Neural cell (in vitro differentiated cells): Measurements from ENCODE around the gene GNG14. TPM values are rescaled to one million over a fixed set of nuclear protein-coding genes. Genes with fewer than 3 reads are reported as not detected.
A peak's percentile ranks its signal among the peaks of the same experiment; 100 is the strongest.

Experiments used
- H2AFZ ChIP-seq: fragments of 200-600, 300-800 bp; sonication (generic), shearing (Covaris generic); 2 replicates; pipeline ENCODE4 v1.6.0; 2014; ENCODE audit warnings: low read depth, mild to moderate bottlenecking, antibody characterized with exemption, low read length, moderate library complexity
- H3F3A ChIP-seq: fragments of 200-600 bp; shearing (Covaris generic); 2 replicates; pipeline ENCODE4 v1.6.1; 2016; ENCODE audit warnings: mild to moderate bottlenecking, moderate library complexity, mixed read lengths, antibody characterized with exemption, low read length; ENCODE audit not compliant: insufficient read depth, poor library complexity, severe bottlenecking
- H3K27ac ChIP-seq: fragments of 200-600, 300-800 bp; sonication (generic), shearing (Covaris generic); 2 replicates; pipeline ENCODE4 v1.5.1; 2014; ENCODE audit warnings: mild to moderate bottlenecking, low read length, moderate library complexity
- H3K27me3 ChIP-seq: fragments of 300-800, 200-600 bp; sonication (generic), shearing (Covaris generic); 2 replicates; pipeline ENCODE4 v1.6.0; 2014; ENCODE audit warnings: mild to moderate bottlenecking, low read depth, low read length, moderate library complexity; ENCODE audit not compliant: insufficient read depth
- H3K36me3 ChIP-seq: fragments of 300-800, 200-600 bp; sonication (generic), shearing (Covaris generic); 2 replicates; pipeline ENCODE4 v1.5.1; 2014; ENCODE audit warnings: mild to moderate bottlenecking, antibody characterized with exemption, low read length, moderate library complexity; ENCODE audit not compliant: insufficient read depth
- H3K4me2 ChIP-seq: fragments of 300-800, 200-600 bp; sonication (generic), shearing (Covaris generic); 2 replicates; pipeline ENCODE4 v1.6.0; 2014; ENCODE audit warnings: mild to moderate bottlenecking, low read length
- H3K4me3 ChIP-seq: fragments of 300-800, 200-600 bp; sonication (generic), shearing (Covaris generic); 2 replicates; pipeline ENCODE4 v1.5.1; 2014; ENCODE audit warnings: mild to moderate bottlenecking, low read length, moderate library complexity
- H3K79me2 ChIP-seq: fragments of 200-600 bp; shearing (Covaris generic); replicated peaks from 2 replicates; pipeline ENCODE4 v1.6.0; 2014; ENCODE audit warnings: mild to moderate bottlenecking, low read length, moderate library complexity; ENCODE audit not compliant: insufficient read depth
- H3K9ac ChIP-seq: fragments of 300-800, 200-600 bp; sonication (generic), shearing (Covaris generic); 2 replicates; pipeline ENCODE4 v1.6.1; 2016; ENCODE audit warnings: mild to moderate bottlenecking, low read length, mixed read lengths
- H3K9me2 ChIP-seq: fragments of 200-600 bp; shearing (Covaris generic); 2 replicates; pipeline ENCODE4 v1.6.1; 2016; ENCODE audit warnings: mild to moderate bottlenecking, low read length, mixed read lengths; ENCODE audit not compliant: insufficient read depth
- H3K9me3 ChIP-seq: fragments of 200-600, 300-800 bp; sonication (generic), shearing (Covaris generic); 2 replicates; pipeline ENCODE4 v1.6.1; 2016; ENCODE audit warnings: mild to moderate bottlenecking, mixed run types, low read length, moderate library complexity, mixed read lengths
- H4K20me1 ChIP-seq: fragments of 200-600 bp; shearing (Covaris generic); 2 replicates; pipeline ENCODE4 v1.6.1; 2016; ENCODE audit warnings: mild to moderate bottlenecking, mixed run types; ENCODE audit not compliant: insufficient read depth
- CTCF ChIP-seq: fragments of 450-650 bp; IDR thresholded peaks from 2 replicates; pipeline ENCODE4 v1.5.1; 2014; ENCODE audit warnings: antibody characterized with exemption, mild to moderate bottlenecking, moderate library complexity; ENCODE audit not compliant: poor library complexity, severe bottlenecking
- EP300 ChIP-seq: fragments of 450-650 bp; conservative IDR thresholded peaks from 2 replicates; pipeline ENCODE4 v1.6.1; 2014; ENCODE audit warnings: antibody characterized with exemption, mild to moderate bottlenecking, moderate library complexity; ENCODE audit not compliant: poor library complexity, severe bottlenecking
- EZH2 ChIP-seq: fragments of 200-600, 300-800 bp; shearing (Covaris generic), sonication (generic); IDR thresholded peaks from 2 replicates; pipeline ENCODE4 v1.6.1; 2014; ENCODE audit warnings: antibody characterized with exemption, low read length, borderline replicate concordance, mild to moderate bottlenecking; ENCODE audit not compliant: insufficient read depth, poor library complexity, severe bottlenecking
- MXI1 ChIP-seq: fragments of 450-650 bp; conservative IDR thresholded peaks from 2 replicates; pipeline ENCODE4 v1.6.1; 2014; ENCODE audit warnings: antibody characterized with exemption, mild to moderate bottlenecking; ENCODE audit not compliant: poor library complexity, severe bottlenecking
- POLR2AphosphoS5 ChIP-seq: IDR thresholded peaks from 2 replicates; pipeline ENCODE4 v1.6.1; 2012
- RAD21 ChIP-seq: fragments of 450-650 bp; conservative IDR thresholded peaks from 2 replicates; pipeline ENCODE4 v1.6.1; 2014; ENCODE audit warnings: antibody characterized with exemption, mild to moderate bottlenecking, moderate library complexity
- REST ChIP-seq: IDR thresholded peaks from 2 replicates; pipeline ENCODE4 v1.6.1; 2012; ENCODE audit warnings: borderline replicate concordance
- TAF1 ChIP-seq: IDR thresholded peaks from 2 replicates; pipeline ENCODE4 v1.6.1; 2012; ENCODE audit warnings: low read depth
- polyA plus RNA-seq: library from polyadenylated mRNA; depleted of rRNA; stranded (reverse); fragments of >200 nt; gene quantifications from 2 replicates; pipeline ENCODE4 v1.2.3, GENCODE V29; 2014

Gene GNG14
- polyA plus RNA-seq, 1 donor from 2014 or later = not detected

- Histone ChIP-seq H3K27me3 (no peaks in the 10 kb centered on the region), H3K9ac (peak overlapping the region; percentile 87), H4K20me1 (no peaks in the 10 kb centered on the region), H3K9me3 (no peaks in the 10 kb centered on the region), H3K9me2 (no peaks in the 10 kb centered on the region), H3K79me2 (peaks cover 27% of the 10 kb centered on the region), H3K36me3 (no peaks in the 10 kb centered on the region), H3K27ac (peak overlapping the region; percentile 87), H3K4me2 (peak overlapping the region; percentile 96), H3K4me3 (peak overlapping the region; percentile 85), H3F3A (peaks cover 5% of the 10 kb centered on the region), H2AFZ (no peak overlapping the region)
- no peak for TF ChIP-seq MXI1
- no peak for TF ChIP-seq EP300
- no peak for TF ChIP-seq POLR2AphosphoS5
- TF ChIP-seq RAD21 = no peak
- no peak for TF ChIP-seq CTCF
- TF ChIP-seq EZH2 = no peak
- no peak for TF ChIP-seq TAF1
These were observed 33.3 kb downstream of the GNG14 start for GRCh38 chr19:12720851-12721655.

GRCh38 chr19:12721656-12722565, 34.1 kb downstream of the GNG14 start:
- TF ChIP-seq TAF1 = no peak
- peak; percentile 6 for TF ChIP-seq POLR2AphosphoS5
- no peak for TF ChIP-seq RAD21
- no peak for TF ChIP-seq EZH2
- TF ChIP-seq REST = peak; percentile 28
- TF ChIP-seq EP300 = no peak
- H4K20me1 ChIP-seq = no peaks in the 10 kb centered on the region
- H3K9me3 ChIP-seq = no peaks in the 10 kb centered on the region
- no peaks in the 10 kb centered on the region for H3K27me3 ChIP-seq
- peak overlapping the region; percentile 85 for H3K4me3 ChIP-seq
- H2AFZ ChIP-seq = peak overlapping the region; percentile 32
- H3K9me2 ChIP-seq = no peaks in the 10 kb centered on the region
- H3K36me3 ChIP-seq = no peaks in the 10 kb centered on the region
- peaks cover 27% of the 10 kb centered on the region for H3K79me2 ChIP-seq
- H3K4me2 ChIP-seq = peak overlapping the region; percentile 96
- H3F3A ChIP-seq = peaks cover 5% of the 10 kb centered on the region
- H3K27ac ChIP-seq = peak overlapping the region; percentile 87
- peak overlapping the region; percentile 87 for H3K9ac ChIP-seq
